Mononuclear cell (primary cell): ENCODE results near the gene NOL4L. TPM values are rescaled to one million over a fixed set of nuclear protein-coding genes. Genes with fewer than 3 reads are reported as not detected.

Experiments used
- H3K27me3 ChIP-seq: 2 replicates; pipeline ENCODE4 v1.6.0; 2011; ENCODE audit warnings: low read length, control low read depth; ENCODE audit not compliant: insufficient read depth
- H3K4me1 ChIP-seq: 2 replicates; pipeline ENCODE4 v1.5.1; 2011; ENCODE audit warnings: mild to moderate bottlenecking, low read length, control low read depth; ENCODE audit not compliant: insufficient read depth
- H3K4me3 ChIP-seq: 2 replicates; pipeline ENCODE4 v1.5.1; 2011; ENCODE audit warnings: mild to moderate bottlenecking, low read length, moderate library complexity
- H3K9me3 ChIP-seq: 2 replicates; pipeline ENCODE4 v1.5.1; 2011; ENCODE audit warnings: low read depth, mild to moderate bottlenecking, control low read depth, low read length
- total RNA-seq: library from RNA; depleted of rRNA; stranded (reverse); fragments of >200 nt; gene quantifications from one replicate; pipeline ENCODE4 v1.2.3, GENCODE V29; 2012

Gene NOL4L
- total RNA-seq, 1 donor, result 26.2 TPM

- Histone ChIP-seq H3K4me1 (peaks cover 80% of the 10 kb centered on the region), H3K9me3 (no peaks in the 10 kb centered on the region), H3K4me3 (no peak overlapping the region), H3K27me3 (no peaks in the 10 kb centered on the region)
These were observed 45.1 kb downstream of the NOL4L start for GRCh38 chr20:32539817-32540675.

DNA sequence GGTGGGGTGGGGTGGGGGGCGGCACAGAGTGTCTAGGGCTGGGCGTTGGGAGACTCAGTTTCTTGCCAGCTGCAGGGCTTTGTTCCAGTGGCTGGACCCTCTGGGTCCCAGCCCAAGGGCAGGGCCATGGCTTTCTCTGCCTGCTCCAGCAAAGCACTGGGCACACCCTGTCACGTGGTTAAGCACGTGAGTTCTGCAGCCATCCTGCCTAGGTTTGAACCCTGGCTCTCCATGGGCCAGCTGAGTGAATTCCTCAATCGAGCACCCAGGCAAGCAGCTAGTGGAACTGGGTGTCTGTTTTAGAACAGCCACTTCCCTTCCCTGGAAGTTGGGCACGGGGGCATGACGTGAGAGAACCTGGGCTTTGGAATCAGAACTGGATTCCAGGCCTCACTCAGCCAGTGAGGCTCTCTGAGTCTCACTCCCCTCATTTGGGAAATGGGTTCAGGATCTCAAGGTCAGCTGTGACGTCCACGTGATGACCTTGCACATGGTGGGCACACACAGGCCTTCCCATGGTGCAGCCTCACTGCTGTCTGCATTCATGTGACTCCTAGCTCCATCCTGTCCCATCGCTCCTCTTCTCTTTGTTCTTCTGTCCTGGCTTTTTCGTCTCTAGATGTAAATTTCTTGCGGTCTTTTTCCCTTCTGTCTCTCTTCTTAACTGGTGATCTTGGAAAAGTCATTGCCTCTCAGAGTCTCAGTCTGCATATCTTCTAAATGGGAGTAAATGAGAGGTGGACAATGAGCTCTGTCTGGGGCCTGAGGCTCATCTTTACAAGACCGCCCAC, 45.9 kb downstream of the NOL4L start:
- Histone ChIP-seq H3K27me3 (no peaks in the 10 kb centered on the region), H3K4me1 (peaks cover 88% of the 10 kb centered on the region), H3K4me3 (no peak overlapping the region), H3K9me3 (no peaks in the 10 kb centered on the region)

DNA sequence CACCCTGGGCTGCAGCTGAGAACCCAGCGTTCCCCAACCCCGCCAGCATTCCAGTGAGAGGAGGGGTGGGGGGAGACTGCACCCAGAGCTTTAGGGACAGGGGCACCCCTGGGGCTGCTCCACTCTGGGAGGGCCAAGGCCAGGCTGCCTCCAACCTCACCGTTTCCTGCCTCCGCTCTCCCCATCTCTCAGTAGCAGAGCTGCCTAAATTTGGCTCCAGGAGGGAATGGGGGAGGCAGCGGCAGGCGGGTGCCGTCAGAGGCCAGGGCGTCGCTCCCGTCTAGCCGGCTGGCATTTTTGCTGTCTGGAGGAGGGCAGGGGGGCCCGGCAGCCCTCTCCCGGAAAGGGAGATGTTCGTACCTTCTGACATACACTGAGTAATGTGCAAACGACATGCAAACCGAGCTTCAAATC, 46.6 kb downstream of the NOL4L start:
- H3K4me1 ChIP-seq, result peaks cover 90% of the 10 kb centered on the region
- H3K9me3 ChIP-seq, result no peaks in the 10 kb centered on the region
- no peaks in the 10 kb centered on the region for H3K27me3 ChIP-seq
- H3K4me3 ChIP-seq, result no peak overlapping the region

GRCh38 chr20:32537657-32538525, 47.2 kb downstream of the NOL4L start:
- H3K4me1 ChIP-seq, result peaks cover 89% of the 10 kb centered on the region
- no peaks in the 10 kb centered on the region for H3K9me3 ChIP-seq
- no peak overlapping the region for H3K4me3 ChIP-seq
- no peaks in the 10 kb centered on the region for H3K27me3 ChIP-seq

- Histone ChIP-seq H3K9me3 (no peaks in the 10 kb centered on the region), H3K4me3 (peak overlapping the region; percentile 33), H3K27me3 (no peaks in the 10 kb centered on the region), H3K4me1 (peaks cover 86% of the 10 kb centered on the region)
These were observed 48.1 kb downstream of the NOL4L start for GRCh38 chr20:32536851-32537656.

DNA sequence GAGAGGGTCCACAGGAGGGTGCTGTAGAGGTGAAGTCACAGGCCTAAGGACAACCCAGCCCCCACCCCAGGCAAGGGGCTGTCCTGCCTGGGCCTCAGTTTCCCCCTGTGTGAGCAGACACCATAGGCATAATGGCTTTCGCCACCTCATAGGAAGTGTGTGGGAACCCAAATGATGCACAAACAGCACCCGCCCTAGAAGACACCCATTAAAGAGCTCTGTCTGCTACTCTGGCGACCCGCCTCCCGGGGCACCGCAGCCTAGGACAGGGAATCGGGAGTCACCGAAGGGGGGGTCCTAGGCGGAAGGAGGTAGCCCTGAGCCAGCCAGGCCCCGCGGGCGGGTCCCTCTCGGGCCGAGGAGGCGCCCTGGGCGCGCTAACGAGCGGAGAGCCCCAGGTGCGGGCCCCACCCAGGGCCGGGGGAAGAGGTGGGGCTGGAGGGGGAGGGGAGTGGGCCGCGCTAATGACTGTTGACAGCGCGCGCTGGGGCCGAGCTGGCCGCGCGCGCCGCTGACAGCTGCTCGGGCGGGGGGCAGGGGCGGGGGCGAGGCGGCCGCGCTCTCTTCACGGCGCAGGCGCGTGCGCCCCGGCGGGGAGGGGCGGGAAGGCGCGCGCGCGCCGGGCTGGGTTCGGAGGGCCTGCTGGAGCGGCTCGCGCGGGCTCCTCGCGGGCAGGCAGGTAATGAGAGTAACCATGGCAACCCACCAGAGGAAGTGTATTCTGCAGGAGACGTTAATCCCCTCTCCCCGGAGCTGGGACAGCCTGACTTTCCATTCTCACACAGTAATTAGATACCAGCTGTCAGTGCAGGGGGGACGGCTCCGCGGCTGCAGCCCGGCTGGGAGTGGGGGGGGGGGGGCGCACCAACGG, 48.9 kb downstream of the NOL4L start:
- H3K4me3 ChIP-seq, result peak overlapping the region; percentile 28
- H3K27me3 ChIP-seq, result no peaks in the 10 kb centered on the region
- peaks cover 77% of the 10 kb centered on the region for H3K4me1 ChIP-seq
- H3K9me3 ChIP-seq, result no peaks in the 10 kb centered on the region

- Histone ChIP-seq H3K4me3 (peak overlapping the region; percentile 12), H3K9me3 (no peaks in the 10 kb centered on the region), H3K27me3 (no peaks in the 10 kb centered on the region), H3K4me1 (peaks cover 69% of the 10 kb centered on the region)
These were observed 49.7 kb downstream of the NOL4L start for GRCh38 chr20:32535316-32535952.

GRCh38 chr20:32534661-32535240, 50.4 kb downstream of the NOL4L start:
- no peak overlapping the region for H3K4me3 ChIP-seq
- no peaks in the 10 kb centered on the region for H3K9me3 ChIP-seq
- H3K4me1 ChIP-seq, result peaks cover 63% of the 10 kb centered on the region
- no peaks in the 10 kb centered on the region for H3K27me3 ChIP-seq

- Histone ChIP-seq H3K9me3 (no peaks in the 10 kb centered on the region), H3K4me1 (peaks cover 57% of the 10 kb centered on the region), H3K4me3 (no peak overlapping the region), H3K27me3 (no peaks in the 10 kb centered on the region)
These were observed 51.4 kb downstream of the NOL4L start for GRCh38 chr20:32533732-32534131.

GRCh38 chr20:32532246-32532645, 52.9 kb downstream of the NOL4L start:
- no peak overlapping the region for H3K4me3 ChIP-seq
- H3K9me3 ChIP-seq, result no peaks in the 10 kb centered on the region
- no peaks in the 10 kb centered on the region for H3K27me3 ChIP-seq
- H3K4me1 ChIP-seq, result peaks cover 58% of the 10 kb centered on the region

DNA sequence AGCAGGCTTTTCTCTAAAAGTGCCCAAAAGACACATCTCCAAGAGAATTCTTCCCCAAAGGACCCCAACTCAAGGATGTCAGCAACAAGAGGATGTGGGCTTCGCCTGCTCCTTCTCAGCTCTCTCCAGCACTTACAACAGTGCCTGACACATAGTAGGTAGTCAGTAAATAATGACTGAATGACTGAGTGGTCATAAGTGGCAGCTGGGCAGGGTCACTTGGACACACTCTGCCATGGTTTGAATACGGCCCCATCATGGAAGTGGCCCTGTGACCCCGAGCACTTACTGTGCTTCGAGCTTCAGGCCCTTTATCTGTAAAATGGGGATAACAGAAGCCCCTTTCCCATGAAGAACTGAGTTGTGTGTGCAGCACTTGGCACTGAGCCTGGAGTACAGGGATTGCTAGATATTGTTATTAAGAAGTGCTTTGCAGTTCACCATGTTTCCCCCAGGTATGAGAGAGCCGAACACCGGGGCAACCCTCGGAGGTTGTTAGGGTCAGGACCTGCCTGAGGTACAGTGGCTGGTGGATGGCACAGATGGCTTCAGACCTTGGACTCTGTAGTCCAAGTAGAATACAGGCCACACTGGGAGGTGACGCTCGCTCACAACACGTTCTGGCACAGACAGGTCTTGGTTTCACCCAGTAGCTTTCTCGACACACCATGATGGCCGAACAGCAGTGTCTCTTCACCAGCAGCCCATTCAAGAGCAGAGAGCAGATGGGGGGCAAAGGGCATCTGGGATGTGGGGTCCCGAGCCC, 56.0 kb downstream of the NOL4L start:
- peaks cover 65% of the 10 kb centered on the region for H3K4me1 ChIP-seq

GRCh38 chr20:32528171-32528891, 56.8 kb downstream of the NOL4L start:
- Histone ChIP-seq H3K27me3 (no peaks in the 10 kb centered on the region), H3K9me3 (no peaks in the 10 kb centered on the region), H3K4me3 (no peak overlapping the region), H3K4me1 (peaks cover 66% of the 10 kb centered on the region)

More for the DNA sequence above, 56.0 kb downstream of the NOL4L start:
- Histone ChIP-seq H3K9me3 (no peaks in the 10 kb centered on the region), H3K4me3 (no peak overlapping the region), H3K27me3 (no peaks in the 10 kb centered on the region)
